Measurements from ENCODE around the gene EPHX1. TPM values are rescaled to one million over a fixed set of nuclear protein-coding genes. Genes with fewer than 3 reads are reported as not detected.

Gene EPHX1
- polyA plus RNA-seq, 2 of the 4 experiments (the other 2 are of a cell fraction): 150 to 252 TPM

- ChIA-PET CTCF (interaction anchor here (0.6 to 20.2 kb wide), 88 partner anchors 9 to 327 kb away, joined by 3 to 429 read pairs (median 5); partner anchors contain the start of genes ENAH, EPHX1 and TMEM63A), POLR2A (interaction anchor here (0.5 to 2.5 kb wide), 5 partner anchors 25 to 119 kb away, joined by 3 to 12 read pairs (median 5); partner anchors contain the start of gene ENAH)
- ATAC-seq: peak; percentile 35 to 56
- Histone ChIP-seq H3K27ac (peak overlapping the region; percentile 83 to 86), H3K4me2 (peak overlapping the region; percentile 64), H3K4me3 (no peak overlapping the region), H3K4me1 (peaks cover 56% of the 10 kb centered on the region), H3K9me3 (no peaks in the 10 kb centered on the region)
- TF ChIP-seq, protein P1, sequence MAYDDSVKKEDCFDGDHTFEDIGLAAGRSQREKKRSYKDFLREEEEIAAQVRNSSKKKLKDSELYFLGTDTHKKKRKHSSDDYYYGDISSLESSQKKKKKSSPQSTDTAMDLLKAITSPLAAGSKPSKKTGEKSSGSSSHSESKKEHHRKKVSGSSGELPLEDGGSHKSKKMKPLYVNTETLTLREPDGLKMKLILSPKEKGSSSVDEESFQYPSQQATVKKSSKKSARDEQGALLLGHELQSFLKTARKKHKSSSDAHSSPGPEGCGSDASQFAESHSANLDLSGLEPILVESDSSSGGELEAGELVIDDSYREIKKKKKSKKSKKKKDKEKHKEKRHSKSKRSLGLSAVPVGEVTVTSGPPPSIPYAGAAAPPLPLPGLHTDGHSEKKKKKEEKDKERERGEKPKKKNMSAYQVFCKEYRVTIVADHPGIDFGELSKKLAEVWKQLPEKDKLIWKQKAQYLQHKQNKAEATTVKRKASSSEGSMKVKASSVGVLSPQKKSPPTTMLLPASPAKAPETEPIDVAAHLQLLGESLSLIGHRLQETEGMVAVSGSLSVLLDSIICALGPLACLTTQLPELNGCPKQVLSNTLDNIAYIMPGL (CRISPR knock-in tag; IDR thresholded peaks at IDR 0.05; ENCODE audit: borderline replicate concordance): no peak
- no peak for TF ChIP-seq EHF (CRISPR knock-in tag; IDR thresholded peaks at IDR 0.05)
- TF ChIP-seq, protein P2, sequence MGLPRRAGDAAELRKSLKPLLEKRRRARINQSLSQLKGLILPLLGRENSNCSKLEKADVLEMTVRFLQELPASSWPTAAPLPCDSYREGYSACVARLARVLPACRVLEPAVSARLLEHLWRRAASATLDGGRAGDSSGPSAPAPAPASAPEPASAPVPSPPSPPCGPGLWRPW (IDR thresholded peaks at IDR 0.05): no peak
- TF ChIP-seq RFX5 (IDR thresholded peaks at IDR 0.05): no peak
- no peak for TF ChIP-seq E2F6 (IDR thresholded peaks at IDR 0.05; ENCODE audit: borderline replicate concordance, low read depth)
- TF ChIP-seq, protein P3, sequence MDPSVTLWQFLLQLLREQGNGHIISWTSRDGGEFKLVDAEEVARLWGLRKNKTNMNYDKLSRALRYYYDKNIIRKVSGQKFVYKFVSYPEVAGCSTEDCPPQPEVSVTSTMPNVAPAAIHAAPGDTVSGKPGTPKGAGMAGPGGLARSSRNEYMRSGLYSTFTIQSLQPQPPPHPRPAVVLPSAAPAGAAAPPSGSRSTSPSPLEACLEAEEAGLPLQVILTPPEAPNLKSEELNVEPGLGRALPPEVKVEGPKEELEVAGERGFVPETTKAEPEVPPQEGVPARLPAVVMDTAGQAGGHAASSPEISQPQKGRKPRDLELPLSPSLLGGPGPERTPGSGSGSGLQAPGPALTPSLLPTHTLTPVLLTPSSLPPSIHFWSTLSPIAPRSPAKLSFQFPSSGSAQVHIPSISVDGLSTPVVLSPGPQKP (IDR thresholded peaks at IDR 0.05; ENCODE audit: low read depth, low read length): no peak
- TF ChIP-seq NR3C1 (IDR thresholded peaks at IDR 0.05): no peak
- TF ChIP-seq GATA3 (IDR thresholded peaks at IDR 0.05; ENCODE audit: borderline replicate concordance): no peak
- TF ChIP-seq RCOR1 (IDR thresholded peaks at IDR 0.05; ENCODE audit: low read depth, low read length): no peak
- TF ChIP-seq PHF8 (IDR thresholded peaks at IDR 0.05; ENCODE audit: borderline replicate concordance, low read depth): no peak
- no peak for TF ChIP-seq ZNF302 (CRISPR knock-in tag; IDR thresholded peaks at IDR 0.05)
- no peak for TF ChIP-seq HOXB5 (CRISPR knock-in tag; IDR thresholded peaks at IDR 0.05)
- no peak for TF ChIP-seq HOXB13 (CRISPR knock-in tag; IDR thresholded peaks at IDR 0.05; ENCODE audit: low read depth)
- WGBS (ENCODE audit: missing lambda C conversion rate): 69% methylated on average over 3 of the region's 4 CpGs
- no peak for DNase-seq (ENCODE audit: low read depth in 1 of 2, low spot score in 1 of 2)
- FAIRE-seq: no peak
Measured at GRCh38 chr1:225771661-225772322, 38.1 kb upstream of the EPHX1 start.

DNA sequence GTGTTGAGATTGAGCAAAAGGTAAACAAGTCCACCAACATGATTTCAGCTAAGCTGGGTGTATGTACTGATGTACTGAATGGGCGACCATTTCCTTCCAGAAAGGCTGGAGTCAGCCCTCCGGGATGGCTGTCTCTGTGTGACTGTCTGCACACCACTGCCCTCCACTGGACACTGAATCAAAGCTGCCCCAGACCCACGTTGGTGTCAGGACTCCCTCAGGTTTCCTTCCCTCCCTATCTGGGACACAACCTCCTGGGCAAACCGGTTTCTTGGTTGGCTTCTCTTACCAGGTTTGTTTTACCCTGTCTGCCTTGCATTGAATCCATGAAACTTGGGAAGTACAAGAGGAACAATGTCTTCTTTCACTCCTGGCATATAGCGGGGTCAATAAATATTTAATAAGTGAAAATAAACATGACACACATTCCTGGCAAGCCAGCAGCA, 37.6 kb upstream of the EPHX1 start:
- FAIRE-seq (peak; percentile 51), ATAC-seq (peak; percentile 93 to 97), DNase-seq (ENCODE audit: low read depth in 1 of 2, low spot score in 1 of 2) (peak; percentile 87 to 90)
- 7% methylated on average over 5 of the region's 5 CpGs for WGBS (ENCODE audit: missing lambda C conversion rate)
- POLR2A ChIA-PET: interaction anchor here (0.5 to 2.5 kb wide), 6 partner anchors 25 to 120 kb away, joined by 3 to 12 read pairs (median 5); partner anchors contain the start of gene ENAH
- Histone ChIP-seq H3K9me3 (no peaks in the 10 kb centered on the region), H3K4me3 (no peak overlapping the region), H3K4me2 (peak overlapping the region; percentile 64), H3K27ac (peak overlapping the region; percentile 83 to 86), H3K4me1 (peaks cover 51% of the 10 kb centered on the region)
- CTCF ChIA-PET: interaction anchor here (0.6 to 20.2 kb wide), 99 partner anchors 9 to 328 kb away, joined by 3 to 429 read pairs (median 5); partner anchors contain the start of genes ENAH, EPHX1 and TMEM63A
- TF ChIP-seq, protein P4, sequence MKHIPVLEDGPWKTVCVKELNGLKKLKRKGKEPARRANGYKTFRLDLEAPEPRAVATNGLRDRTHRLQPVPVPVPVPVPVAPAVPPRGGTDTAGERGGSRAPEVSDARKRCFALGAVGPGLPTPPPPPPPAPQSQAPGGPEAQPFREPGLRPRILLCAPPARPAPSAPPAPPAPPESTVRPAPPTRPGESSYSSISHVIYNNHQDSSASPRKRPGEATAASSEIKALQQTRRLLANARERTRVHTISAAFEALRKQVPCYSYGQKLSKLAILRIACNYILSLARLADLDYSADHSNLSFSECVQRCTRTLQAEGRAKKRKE (CRISPR knock-in tag; IDR thresholded peaks at IDR 0.05; ENCODE audit: low read depth): no peak
- TF ChIP-seq RAD21 (conservative IDR thresholded peaks at IDR 0.05 in 1 of 2, IDR thresholded peaks at IDR 0.05 in 1 of 2): peak; percentile 99
- TF ChIP-seq HEYL (CRISPR knock-in tag; IDR thresholded peaks at IDR 0.05): no peak
- TF ChIP-seq ZC3H11A (IDR thresholded peaks at IDR 0.05): 0 out of 2 replicates have a peak, but pooled peaks have one; percentile 2
- TF ChIP-seq CEBPB (IDR thresholded peaks at IDR 0.05): 0 out of 4 replicates have a peak, but pooled peaks of 1 of the 2 experiments have one; percentile 31
- TF ChIP-seq SMC3 (IDR thresholded peaks at IDR 0.05): peak; percentile 99
- no peak for TF ChIP-seq RCOR1 (IDR thresholded peaks at IDR 0.05; ENCODE audit: low read depth, low read length)
- 0 out of 2 replicates have a peak, but pooled peaks have one; percentile 31 for TF ChIP-seq TP53 (CRISPR knock-in tag; IDR thresholded peaks at IDR 0.05)
- TF ChIP-seq FOXS1 (CRISPR knock-in tag; IDR thresholded peaks at IDR 0.05): no peak
- TF ChIP-seq, protein P5, sequence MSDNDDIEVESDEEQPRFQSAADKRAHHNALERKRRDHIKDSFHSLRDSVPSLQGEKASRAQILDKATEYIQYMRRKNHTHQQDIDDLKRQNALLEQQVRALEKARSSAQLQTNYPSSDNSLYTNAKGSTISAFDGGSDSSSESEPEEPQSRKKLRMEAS (IDR thresholded peaks at IDR 0.05): peak; percentile 43; the same call in 1 of the 2 replicates
- TF ChIP-seq JUNB (IDR thresholded peaks at IDR 0.05): no peak
- peak; percentile 95 for TF ChIP-seq CTCF (IDR thresholded peaks at IDR 0.05)
- TF ChIP-seq HOXB13 (CRISPR knock-in tag; IDR thresholded peaks at IDR 0.05; ENCODE audit: low read depth): no peak
- TF ChIP-seq, protein P2 (IDR thresholded peaks at IDR 0.05): no peak
- no peak for TF ChIP-seq ZNF302 (CRISPR knock-in tag; IDR thresholded peaks at IDR 0.05)
- no peak for TF ChIP-seq POLR2AphosphoS2 (conservative IDR thresholded peaks at IDR 0.05; ENCODE audit: low read length)

Measured in A549 (cell line).